Measurements from ENCODE around the gene APLP2.
A peak's percentile ranks its signal among the peaks of the same experiment; 100 is the strongest.
"Not testable (repeated sequence)": the region's sequence is repeated elsewhere in the genome, so short reads cannot be mapped to it uniquely, and the experiment has no call there.

APLP2 gene

DNA sequence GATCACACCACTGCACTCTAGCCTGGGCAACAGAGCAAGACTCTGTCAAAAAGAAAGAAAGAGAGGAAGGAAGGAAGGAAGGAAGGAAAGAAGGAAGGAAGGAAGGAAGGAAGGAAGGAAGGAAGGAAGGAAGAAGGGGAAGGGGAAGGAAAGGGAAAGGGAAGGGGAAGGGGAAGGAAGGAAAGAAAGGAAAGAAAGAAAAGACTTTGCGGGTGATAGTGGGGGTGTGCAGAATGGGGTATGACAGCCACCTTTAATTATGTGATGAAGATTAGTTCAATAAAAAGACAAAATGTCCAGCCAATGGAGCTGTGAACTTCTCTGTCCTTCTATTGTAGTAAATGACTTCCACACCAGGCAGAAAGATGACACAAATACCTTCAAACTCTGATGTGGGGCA lies 8.7 kb upstream of the APLP2 start:
- no peak for DNase-seq

DNA sequence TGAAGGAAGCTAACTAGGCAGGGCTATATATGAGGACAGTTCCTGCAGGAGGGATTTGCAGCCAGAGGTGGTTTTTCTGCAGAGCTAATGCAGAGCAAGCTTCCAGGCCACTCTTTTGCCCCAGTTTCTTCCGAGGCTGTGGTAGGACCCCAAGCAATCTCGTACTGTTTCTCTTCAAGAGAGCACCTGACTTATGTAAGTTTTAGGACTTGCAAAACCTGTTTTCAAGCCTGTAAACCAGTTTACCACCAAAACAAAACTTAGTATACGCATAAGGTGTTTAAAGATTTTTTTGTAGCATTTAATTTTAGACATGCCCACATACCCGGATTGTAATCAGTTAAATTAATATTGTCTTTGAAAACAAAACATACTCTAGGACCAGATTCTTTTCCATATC lies 7.7 kb upstream of the APLP2 start:
- no peak for DNase-seq

DNA sequence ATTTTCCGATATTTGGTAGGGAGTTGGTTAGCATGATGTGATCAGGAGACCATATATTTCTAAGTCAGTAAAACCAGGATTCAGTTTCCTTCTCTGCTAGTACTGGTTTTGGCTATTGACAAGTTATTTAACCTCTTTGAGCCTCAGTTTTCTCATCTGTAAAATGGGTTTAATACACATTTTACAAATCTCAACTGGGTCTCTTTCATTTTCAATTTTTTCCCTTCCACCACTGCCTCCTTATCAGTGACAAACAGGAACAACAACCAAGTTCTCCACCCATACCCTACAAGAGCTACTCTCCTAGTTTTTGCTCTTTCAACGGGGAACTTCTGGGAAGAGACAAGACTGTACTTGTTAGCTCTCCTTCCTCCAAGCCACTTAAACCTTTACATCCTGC lies 6.2 kb upstream of the APLP2 start:
- DNase-seq = no peak

DNA sequence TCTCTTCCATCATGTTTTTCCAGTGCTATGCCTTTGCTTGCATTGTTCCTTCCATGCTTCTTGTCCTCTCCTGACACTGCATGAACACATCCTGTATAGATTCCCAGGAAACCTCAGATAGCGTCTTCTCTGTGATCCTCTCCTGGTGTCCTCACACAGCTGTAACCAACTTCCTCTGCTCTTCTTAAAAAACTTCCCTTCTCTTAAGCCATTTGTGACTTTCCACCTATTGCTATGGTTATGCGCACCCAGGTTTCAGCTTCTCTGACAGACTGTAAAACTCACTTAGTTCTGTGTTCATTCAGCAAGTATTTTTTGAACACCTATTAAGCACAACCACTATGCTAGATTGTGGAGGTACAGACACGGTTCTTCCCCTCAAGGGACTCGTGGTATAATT lies 5.1 kb upstream of the APLP2 start:
- no peak for DNase-seq

DNA sequence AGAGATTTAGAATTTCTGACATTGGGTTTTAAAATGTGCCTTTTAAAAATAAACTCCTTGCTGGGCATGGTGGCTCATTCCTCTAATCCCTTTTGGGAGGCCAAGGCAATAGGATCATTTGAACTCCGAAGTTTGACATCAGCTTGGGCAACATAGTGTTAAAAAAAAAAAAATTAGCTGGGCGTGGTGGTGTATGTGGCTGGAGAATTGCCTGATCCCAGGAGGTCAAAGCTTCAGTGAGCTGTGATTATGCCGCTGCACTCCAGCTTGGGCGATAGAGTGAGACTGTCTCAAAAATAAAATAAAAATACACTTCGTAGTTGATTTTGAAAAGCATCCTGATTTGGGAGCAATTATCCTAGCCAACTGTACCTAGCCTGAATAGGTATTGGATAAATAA lies 3.4 kb upstream of the APLP2 start:
- DNase-seq = no peak

DNA sequence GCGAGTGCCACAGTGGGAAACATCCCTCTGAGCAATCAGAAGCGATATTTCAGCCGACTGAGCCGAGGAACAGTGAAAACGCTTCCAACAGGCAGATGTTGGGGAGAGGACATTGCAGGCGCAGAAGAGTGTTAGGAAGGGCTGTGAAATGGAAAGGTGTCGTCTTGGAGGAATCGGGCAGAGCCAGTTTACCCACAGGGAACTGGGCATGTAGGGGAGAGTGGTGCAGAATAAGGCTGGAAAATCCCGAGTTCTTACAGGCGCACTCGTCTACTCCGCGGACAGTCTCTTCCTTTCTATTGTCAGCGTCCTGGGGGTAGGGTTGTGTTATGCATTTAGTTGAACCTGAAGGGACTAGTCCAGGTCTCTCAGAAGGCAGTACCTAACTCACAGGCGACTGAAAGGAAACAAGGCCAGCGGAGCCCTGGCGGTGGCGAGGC lies 1.1 kb upstream of the APLP2 start:
- DNase-seq = no peak

DNA sequence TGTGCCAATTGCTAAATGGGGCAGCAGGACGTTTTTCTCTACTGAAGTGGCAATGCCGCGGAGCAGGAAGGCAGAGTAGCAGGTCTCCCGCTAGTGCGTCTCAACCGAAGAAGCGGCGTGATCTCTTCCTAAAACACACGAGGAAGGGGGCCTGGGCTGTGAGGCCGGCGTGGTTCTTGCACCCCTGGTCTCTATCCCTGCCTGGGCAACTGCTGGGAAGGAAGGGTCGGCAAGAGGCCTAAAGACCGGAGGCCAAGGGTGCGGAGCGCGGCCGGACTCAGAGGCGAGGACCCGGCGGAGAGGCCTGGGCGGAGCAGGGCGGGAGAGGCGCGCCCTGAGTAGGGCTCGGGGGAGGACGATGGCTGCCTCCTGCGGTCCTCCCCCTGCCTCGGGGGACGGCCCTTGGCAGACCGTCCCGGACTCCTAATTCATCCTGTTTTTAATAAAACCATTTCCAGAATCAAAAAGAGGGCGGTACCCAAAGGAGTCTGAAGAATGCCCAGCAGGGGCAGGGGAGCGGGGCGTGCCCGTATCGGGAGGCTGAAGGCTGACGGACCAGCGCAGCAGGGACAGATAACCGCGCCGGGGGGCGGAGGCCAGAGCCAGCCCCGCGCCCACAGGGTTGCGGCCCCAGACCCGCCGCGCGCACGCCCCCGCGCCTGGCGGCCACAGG lies 572 bp upstream of the APLP2 start:
- peak; percentile 33 for DNase-seq

DNA sequence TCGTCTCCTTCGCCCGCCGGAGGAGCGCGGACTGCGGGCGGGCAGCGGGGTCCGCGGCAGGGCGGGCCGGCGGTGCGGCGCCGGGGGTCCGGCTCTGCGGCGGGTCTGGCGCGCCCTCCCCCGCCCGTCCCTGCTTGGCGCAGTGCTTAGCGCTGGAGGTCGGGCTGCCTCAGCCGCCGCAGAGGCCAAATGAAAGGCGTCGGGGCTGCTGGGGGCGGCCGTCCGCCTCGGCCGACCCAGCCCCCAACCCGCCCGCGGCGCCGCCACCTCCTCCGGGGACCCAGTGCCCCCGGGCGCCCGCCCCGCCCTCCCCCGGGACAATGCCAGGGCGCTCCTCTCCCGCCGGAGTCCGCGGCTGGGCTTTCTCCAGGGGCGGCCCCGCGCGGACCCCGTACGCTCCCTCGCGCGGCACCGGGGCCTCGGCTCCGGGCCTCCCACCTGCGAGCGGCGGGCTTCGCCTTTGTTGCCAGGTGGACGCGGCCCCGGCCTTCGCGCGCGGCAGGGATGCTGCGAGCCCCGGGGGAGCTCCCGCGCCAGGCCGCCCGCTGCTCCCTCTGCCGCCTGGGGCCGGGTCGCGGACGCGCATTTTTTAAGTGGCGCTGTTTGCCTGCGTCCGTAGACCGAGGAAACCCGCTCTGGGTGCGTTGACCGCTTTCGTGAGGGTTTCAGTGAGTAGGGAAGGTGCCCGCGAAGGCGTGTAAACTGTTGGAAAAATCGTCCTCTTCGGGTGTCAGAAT lies 583 bp downstream of the APLP2 start:
- DNase-seq = no peak

DNA sequence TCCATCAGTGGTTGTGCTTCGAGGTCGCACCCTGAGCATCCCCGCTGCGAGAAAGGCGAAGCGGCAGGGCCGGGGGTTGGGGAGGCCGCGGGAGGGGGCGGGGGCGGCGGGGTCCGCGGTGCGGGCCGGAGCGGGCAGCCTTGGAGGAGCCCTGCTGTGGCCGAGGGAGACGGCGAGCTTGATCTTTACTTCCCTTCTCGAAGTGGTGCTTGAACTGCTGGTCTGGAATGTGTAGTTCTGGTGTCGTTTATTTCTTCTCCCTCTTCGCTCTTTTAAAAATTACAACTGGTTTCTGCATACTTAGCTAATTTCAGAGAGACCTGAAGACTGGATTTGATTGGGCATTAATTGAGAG lies 1.1 kb downstream of the APLP2 start:
- no peak for DNase-seq

DNA sequence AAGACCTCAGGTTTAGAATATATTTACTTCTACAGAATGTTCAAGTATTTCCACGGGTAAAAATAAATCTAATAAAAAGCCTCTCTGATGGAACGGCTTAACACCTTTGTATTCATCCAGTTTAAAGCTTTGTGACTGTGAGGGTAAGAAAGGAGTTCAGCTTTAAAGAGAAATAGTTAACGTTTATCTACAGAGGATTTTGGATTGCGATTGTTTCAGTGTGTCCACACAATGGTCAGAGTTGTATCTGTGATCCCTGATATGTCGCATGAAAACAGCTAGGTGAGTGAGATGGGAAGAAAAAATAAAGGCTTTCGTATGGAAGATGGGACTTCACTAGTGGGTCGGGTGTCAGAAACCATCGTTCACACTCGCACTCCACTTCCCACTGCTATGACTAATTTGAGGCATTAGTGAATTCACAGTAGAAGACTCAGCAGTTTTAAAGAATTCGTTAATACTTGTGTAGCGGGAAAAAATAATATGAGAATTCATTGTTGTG lies 1.6 kb downstream of the APLP2 start:
- no peak for DNase-seq

DNA sequence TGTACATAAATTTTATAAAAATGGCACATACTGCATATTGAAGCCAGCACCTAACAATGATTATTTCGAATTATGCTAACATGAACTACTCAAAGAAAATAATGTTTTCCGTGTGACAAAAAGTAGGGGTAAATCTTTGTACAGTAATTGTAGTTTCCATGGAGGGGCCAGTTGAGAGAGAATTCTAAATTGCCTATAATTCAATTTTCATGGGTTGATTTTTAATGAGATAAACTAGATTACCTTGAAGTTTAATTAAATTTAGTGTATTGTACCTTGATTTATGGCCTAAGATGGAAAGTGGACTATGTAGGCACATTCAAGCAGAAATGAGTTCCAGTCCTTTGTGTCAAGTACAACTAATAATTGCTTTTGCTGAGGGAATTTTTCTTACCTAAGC lies 5.0 kb downstream of the APLP2 start:
- DNase-seq = no peak

DNA sequence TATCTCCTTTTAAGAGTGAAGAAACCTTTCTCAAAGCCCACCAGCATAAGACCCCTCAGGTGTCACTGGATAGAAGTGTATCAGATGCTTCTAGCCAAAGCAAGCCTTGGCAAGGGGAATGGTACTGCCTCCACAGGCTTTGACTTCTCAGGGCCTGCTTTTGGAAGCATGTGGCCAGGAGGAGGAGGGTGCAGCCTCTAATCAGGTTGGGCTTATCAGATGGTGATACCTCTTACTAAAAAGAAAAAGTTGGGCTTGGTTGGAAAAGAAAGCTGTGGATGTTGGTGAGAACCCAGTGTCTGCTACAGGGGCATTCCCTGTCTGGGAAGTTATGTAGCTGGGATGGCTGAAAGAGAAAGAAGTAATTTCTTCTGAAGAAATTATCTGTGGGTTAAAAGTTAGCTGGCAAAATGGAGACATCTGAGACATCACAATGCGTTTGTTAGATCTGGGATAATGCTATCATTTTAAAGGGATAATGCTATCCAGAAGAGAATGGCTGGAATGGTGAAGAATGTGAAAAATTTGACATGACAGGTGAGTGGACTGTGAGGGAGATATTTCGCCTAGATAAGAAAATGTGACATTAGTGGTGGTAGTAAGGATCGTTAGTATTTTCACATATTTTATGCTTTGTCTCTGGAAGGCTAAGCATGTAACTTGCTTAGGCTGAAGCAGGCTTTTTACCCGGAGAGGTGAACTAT lies 7.2 kb downstream of the APLP2 start:
- DNase-seq = no peak

DNA sequence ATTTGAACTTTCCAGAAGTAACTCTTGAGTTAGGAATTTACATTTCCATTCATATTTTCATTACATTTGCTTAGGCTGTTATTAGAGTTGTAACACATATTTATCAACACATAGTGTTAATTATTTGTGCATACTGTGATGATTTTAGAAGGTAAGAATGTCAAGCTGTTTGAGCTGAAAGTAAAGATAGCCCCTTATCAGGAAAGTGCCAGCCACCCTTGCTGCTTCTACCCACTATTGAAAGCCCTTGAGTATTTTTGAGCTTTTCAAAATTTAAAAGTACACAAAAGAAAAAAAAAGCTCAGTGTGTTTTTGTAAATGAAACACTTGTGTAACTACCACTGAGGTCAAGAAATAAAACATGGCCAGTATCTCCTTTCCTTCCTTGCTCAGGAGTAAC lies 8.0 kb downstream of the APLP2 start:
- DNase-seq = no peak

DNA sequence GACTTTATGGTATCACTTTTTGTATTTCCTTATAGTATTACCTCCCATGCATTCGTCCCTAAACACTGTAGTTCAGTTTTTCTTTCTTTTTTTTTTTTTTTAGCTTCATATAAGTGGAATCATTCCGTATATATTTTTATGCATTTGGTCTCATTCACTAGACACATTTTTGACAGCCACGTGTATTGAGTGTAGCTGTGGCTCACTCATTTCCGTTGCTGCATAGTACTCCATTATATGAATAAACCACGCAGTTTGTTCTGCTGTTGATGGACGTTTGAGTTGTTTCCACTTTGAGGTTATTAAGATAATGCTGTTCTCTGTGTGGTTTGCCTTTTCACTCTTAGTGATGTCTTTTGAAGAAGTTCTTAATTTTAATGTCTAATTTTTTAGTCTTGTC lies 8.4 kb downstream of the APLP2 start:
- DNase-seq = no peak

DNA sequence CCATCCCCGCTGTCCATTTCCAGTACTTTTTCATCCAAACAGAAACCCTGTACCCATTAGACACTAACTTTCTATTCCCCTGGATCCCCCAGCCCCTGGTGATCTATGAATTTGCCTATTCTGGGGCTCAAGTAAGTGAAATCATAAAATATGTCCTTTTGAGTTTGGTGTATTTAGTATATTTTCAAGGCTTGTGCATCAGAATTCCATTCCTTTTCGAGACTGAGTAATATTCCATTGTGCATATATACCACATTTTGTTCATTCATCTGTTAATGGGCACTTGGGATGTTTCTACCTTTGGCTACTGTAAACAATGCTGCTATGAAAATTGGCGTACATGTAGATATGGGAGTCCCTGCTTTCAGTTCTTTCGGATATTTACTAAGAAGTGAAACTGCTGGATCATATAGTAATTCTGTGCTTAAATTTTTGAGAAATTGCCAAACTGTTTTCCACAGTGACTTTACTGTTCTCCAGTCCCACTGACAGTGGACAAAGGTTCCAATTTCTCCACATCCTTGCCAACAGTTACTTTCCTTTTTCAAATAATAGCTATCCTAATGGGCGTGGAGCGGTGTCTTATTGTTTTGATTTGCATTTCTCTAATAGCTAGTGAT lies 16.1 kb downstream of the APLP2 start:
- no peak for DNase-seq

DNA sequence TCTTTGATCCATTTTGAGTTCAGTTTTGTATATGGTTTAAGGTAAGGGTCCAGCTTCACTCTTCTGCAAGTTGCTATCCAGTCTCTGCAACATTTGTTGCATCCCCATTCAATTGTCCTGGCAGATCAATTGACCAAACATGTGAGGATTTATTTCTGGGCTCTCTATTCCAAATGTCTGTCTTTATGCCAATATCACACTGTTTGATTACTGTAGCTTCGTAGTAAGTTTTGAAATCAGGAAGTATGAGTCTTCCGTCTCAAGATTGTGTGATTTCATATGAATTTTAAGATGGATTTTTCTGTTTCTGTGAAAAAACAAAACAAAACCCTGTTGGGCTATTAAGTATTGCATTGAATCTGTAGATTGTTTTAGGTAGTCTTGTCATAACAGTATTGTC lies 17.0 kb downstream of the APLP2 start:
- DNase-seq = no peak

DNA sequence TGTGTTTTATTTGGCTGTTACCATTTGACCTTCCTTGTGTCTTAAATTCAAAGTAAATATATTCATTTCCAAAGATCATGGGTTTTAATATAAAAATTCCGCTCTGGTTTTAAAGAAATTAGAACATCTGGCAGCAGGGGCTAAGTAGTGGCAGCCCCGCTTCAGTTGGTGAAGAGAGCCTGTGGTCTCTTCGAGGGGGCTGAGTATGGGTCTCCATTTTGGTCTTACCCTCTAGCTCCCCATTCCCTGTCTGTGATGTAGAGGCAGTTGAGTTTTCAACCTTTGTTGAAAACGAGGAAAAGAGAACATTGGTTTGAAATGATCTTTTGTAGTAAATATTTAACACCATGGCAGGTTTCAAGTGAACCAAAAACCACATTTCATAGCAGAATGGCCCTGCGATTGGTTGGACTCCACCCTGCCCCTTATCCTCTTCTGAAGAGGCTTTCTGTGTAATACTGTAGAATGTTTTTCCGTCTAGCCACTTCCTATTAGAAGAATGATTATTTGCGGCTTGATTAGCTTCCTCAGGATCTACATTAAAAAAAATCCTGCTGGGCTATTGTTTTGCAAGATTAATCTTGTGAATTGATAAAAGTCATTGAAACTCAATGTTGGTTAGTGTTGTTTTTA lies 17.7 kb downstream of the APLP2 start:
- no peak for DNase-seq

DNA sequence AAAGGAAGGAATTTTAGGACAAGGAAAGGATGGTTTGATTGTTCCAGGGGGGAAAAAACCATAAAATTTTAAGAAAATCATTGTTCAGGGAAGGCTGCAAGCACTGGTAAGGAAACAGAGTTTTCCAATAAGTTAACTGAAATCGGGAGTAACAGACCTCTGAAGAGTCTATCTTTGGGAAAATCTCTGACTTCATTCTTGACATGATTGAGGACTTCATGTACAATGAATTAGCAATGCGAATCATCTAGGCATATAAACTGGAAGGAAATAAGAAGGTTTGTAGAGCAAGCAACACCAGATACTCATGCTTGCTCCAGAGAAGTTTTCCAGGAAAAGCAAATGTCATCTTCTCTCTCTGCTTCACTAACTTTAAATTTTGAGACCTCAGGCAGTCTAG lies 18.5 kb downstream of the APLP2 start:
- no peak for DNase-seq

DNA sequence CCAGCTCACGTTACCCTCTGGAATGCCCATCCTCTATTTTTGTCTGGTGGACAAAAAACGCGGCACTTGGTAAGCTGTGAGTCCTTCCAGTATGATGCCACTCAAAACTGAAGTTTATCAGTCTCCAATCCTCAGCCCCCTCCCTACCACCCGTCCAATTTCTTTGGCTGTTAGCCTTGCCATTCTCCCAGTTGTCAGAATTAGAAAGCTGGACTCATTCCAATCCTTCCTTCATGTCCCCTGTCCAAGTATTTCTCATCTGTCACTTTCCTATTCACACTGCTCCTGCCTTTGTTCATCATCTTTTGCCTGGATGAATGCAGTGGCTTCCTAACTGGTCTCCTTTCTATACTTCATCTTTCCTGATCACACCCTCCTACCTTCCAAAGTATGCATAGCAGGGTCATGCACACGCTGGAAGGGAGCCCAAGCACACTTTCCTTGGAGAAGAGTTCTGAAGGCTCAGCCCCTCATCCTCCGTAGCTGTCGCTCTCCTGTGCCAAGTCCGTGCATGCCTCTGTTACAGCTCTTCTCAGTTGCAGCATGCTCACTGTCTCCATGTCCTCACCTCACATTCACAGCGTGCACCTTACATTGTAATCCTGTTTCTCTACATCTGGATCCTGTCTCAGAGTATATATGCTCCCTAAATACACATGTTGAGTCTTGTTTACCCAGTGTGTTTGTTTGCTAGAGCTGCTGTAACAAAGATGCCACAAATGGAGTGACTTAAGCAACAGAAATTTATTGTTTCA lies 19.4 kb downstream of the APLP2 start:
- peak; percentile 14 for DNase-seq

DNA sequence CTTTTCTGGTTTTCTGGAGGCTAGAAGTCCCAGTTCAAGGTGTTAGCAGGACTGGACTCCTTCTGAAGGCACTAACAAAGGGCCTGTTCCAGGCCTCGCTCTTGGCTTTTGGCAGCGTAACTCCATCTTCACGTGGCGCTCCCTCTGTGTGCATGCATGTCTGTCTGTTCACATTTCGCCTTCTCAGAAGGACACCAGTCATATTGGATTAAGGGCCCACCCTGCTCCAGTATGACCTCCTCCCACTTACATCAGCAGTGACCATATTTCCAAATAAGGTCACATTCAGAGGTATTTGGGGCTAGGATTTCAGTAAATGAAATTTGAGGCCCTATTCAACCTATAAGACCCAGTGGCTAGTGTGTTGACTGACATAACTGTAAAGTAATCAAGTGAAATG lies 20.0 kb downstream of the APLP2 start:
- no peak for DNase-seq

DNA sequence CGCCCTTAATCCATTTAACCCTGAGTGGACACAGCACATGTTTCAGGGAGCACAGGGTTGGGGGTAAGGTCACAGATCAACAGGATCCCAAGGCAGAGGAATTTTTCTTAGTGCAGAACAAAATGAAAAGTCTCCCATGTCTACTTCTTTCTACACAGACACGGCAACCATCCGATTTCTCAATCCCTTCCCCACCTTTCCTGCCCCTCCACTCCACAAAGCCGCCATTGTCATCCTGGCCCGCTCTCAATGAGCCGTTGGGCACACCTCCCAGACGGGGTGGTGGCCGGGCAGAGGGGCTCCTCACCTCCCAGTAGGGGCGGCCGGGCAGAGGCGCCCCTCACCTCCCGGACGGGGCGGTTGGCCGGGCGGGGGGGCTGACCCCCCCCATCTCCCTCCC lies 20.8 kb downstream of the APLP2 start:
- DNase-seq = not testable (repeated sequence)

DNA sequence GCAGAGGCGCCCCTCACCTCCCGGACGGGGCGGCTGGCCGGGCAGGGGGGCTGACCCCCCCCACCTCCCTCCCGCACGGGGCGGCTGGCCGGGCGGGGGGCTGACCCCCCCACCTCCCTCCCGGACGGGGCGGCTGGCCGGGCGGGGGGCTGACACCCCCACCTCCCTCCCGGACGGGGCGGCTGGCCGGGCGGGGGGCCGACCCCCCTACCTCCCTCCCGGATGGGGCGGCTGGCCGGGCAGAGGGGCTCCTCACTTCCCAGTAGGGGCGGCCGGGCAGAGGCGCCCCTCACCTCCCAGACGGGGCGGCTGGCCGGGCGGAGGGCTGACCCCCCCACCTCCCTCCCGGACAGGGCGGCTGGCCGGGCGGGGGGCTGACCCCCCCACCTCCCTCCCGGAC lies 21.5 kb downstream of the APLP2 start:
- not testable (repeated sequence) for DNase-seq
